ENCODE data around the gene TMC4.

The TMC4 gene

DNA sequence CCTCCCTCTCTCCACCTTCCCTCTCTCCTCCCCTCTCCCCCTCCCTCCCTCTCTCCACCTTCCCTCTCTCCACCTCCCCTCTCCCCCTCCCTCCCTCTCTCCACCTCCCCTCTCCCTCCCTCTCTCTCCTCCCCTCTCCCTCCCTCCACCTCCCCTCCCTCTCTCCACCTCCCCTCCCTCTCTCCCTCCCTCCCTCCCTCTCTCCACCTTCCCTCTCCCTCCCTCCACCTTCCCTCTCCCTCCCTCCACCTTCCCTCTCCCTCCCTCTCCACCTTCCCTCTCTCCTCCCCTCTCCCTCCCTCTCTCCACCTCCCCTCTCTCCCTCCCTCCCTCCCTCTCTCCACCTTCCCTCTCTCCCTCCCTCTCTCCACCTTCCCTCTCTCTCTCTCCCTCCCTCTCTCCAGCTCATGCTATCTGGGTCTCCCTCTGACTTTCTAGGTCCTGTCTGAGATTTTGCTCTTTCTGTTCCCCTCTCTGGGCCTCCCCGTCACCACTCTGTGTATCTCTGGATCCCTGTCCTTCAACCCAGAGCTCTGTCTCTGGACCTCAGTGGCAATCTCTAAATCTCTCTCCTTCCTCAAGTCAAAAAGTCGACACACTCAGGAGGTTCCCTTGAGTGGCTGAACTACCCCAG lies 38.9 kb downstream of the TMC4 start:
- intact Hi-C loops (cut with micrococcal nuclease): no loop called here
- no peaks in the 10 kb centered on the region for H3K9me3 Mint-ChIP-seq
- H3K27me3 Mint-ChIP-seq: peaks cover 9% of the 10 kb centered on the region
- no peak overlapping the region for H3K27ac Mint-ChIP-seq
- H3K4me3 Mint-ChIP-seq: no peak overlapping the region
- peaks cover 52% of the 10 kb centered on the region for H3K36me3 Mint-ChIP-seq (ENCODE audit: low read depth)
- H3K4me1 Mint-ChIP-seq (ENCODE audit: low read depth): peaks cover 20% of the 10 kb centered on the region

DNA sequence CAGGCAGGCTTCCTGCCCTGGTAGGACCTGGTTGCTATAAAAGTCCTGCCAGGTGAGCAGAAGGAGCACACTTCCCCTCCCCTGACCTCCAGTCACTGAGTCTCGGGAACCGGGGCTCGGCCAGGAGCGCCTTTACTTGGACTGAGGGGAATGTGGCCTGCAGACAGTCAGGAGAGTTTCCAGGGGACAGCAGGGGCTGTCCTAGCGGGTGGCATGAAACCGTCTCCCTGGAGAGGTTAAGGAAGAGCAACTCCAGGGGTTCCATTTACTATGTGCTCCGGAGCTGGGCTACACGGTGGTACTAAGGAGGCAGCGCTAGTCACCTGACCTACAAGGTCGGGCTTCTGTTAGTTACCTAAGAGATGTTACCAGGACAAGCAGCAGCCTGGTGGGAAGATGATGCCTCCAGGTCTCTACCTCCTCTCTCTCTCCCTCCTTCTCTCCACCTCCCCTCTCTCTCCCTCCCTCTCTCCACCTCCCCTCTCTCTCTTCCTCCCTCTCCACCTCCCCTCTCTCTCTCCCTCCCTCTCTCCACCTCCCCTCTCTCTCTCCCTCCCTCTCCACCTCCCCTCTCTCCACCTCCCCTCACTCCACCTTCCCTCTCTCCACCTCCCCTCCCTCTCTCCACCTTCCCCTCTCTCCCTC lies 39.5 kb downstream of the TMC4 start:
- H3K27ac Mint-ChIP-seq: no peak overlapping the region
- intact Hi-C loops (cut with micrococcal nuclease): no loop called here
- H3K36me3 Mint-ChIP-seq (ENCODE audit: low read depth): peaks cover 52% of the 10 kb centered on the region
- H3K9me3 Mint-ChIP-seq: no peaks in the 10 kb centered on the region
- peaks cover 14% of the 10 kb centered on the region for H3K4me1 Mint-ChIP-seq (ENCODE audit: low read depth)
- peaks cover 9% of the 10 kb centered on the region for H3K27me3 Mint-ChIP-seq
- no peak overlapping the region for H3K4me3 Mint-ChIP-seq

DNA sequence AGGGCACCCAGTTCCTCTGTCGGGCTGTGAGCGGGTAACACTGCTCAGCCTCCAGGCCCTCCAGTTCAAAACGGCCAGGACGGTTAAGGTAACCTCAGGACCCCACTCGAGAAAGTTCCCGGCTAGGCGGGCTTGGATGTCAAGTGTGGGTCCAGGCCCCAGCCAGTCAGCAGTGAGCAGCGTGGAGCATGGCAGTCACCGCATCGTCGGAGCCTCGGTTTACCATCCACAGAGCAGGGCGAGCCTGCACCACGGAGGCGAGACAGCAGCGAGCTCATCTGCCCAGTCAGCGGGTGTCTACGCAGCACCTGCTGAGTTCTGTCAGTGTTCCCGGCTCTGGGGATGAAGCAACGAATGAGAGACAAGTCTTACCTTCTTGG lies 43.4 kb downstream of the TMC4 start:
- Mint-ChIP-seq H3K4me1 (ENCODE audit: low read depth) (no peaks in the 10 kb centered on the region), H3K27me3 (peaks cover 5% of the 10 kb centered on the region), H3K4me3 (no peak overlapping the region), H3K9me3 (no peaks in the 10 kb centered on the region), H3K36me3 (ENCODE audit: low read depth) (peaks cover 81% of the 10 kb centered on the region), H3K27ac (no peak overlapping the region)
- intact Hi-C loops (cut with micrococcal nuclease): no loop called here

DNA sequence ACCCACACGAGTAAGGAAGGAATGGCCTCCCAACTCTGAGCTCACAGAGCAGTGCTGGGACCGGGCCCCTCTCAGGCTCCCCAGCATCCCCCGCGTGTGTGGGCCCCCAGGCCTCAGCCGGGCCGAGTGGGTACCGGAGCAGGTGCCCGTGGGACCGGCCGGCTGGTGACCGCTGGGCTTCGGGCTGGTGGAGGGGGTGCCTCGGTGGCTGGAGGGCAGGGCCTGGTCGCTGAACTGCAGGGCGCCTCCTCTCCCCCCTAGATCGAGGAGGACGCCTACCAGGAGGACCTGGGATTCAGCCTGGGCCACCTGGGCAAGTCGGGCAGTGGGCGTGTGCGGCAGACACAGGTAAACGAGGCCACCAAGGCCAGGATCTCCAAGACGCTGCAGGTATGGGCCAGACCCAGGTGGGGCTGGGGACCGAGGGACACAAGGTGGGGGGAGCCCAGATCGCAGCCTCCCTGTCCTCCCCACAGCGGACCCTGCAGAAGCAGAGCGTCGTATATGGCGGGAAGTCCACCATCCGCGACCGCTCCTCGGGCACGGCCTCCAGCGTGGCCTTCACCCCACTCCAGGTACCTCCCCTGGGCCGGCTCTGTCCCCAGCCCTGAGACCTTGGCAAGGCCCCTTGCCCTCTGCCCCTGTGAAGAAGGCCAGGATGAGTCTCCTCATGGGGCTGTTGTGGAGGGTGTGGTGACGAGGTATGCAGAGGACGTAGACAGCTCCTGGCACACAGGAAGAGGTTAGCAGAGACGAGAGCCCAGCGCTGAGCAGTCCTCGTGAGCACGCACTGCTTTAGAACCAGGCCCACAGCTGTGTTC lies 44.0 kb downstream of the TMC4 start:
- H3K4me3 Mint-ChIP-seq: no peak overlapping the region
- intact Hi-C loops (cut with micrococcal nuclease): no loop called here
- peaks cover 87% of the 10 kb centered on the region for H3K36me3 Mint-ChIP-seq (ENCODE audit: low read depth)
- H3K27ac Mint-ChIP-seq: no peak overlapping the region
- H3K9me3 Mint-ChIP-seq: no peaks in the 10 kb centered on the region
- no peaks in the 10 kb centered on the region for H3K4me1 Mint-ChIP-seq (ENCODE audit: low read depth)
- H3K27me3 Mint-ChIP-seq: no peaks in the 10 kb centered on the region

DNA sequence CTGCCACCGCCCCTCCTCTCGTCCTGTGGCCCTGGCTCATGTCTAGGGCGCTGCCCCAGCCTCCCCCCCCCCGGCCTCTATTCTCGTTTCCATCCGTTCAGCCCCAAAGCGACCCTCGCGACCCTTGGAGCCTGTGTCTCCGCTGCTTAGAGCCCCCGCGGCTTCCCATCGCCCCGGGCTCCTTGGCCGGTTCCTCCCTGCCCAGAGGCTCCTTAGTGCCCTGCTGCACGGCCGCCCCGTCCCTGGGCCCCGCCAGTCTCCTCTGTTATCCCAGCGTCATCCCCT lies 44.6 kb downstream of the TMC4 start:
- Mint-ChIP-seq H3K27me3 (no peaks in the 10 kb centered on the region), H3K36me3 (ENCODE audit: low read depth) (peaks cover 93% of the 10 kb centered on the region), H3K27ac (no peak overlapping the region), H3K4me1 (ENCODE audit: low read depth) (no peaks in the 10 kb centered on the region), H3K9me3 (no peaks in the 10 kb centered on the region), H3K4me3 (no peak overlapping the region)
- intact Hi-C loops (cut with micrococcal nuclease): no loop called here

DNA sequence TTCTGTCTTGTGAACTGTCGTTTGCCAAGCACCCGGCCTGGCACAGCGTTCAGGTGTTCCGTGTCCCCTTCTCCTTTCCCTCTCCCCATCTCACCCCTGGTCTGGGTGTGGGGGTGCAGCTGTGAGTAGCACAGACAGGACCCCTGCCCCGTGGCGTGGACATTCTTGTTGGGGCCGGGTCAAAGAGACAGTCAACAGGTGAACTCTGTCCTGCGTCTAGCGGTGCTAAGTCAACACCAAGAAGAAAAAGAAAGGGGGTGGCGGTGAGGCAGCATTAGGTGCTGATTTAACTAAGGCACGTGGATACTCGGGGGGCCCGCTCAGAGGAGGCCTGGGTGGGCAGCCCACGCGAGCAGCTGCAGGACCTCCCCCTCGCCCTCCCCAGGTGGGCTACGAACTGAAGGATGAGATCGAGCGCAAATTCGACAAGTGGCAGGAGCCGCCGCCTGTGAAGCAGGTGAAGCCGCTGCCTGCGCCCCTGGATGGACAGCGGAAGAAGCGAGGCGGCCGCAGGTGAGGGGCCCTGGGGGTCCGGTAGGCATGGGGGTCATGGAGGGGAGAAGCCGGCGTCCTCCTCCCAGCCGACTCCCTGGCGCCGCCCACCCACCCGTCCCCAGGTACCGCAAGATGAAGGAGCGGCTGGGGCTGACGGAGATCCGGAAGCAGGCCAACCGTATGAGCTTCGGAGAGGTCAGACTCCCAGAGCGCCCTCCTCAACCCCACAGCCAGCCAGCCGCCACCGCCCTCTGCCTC lies 45.1 kb downstream of the TMC4 start:
- H3K4me3 Mint-ChIP-seq: no peak overlapping the region
- H3K9me3 Mint-ChIP-seq: no peaks in the 10 kb centered on the region
- intact Hi-C loops (cut with micrococcal nuclease): no loop called here
- no peaks in the 10 kb centered on the region for H3K4me1 Mint-ChIP-seq (ENCODE audit: low read depth)
- H3K36me3 Mint-ChIP-seq (ENCODE audit: low read depth): peaks cover 94% of the 10 kb centered on the region
- no peaks in the 10 kb centered on the region for H3K27me3 Mint-ChIP-seq
- H3K27ac Mint-ChIP-seq: no peak overlapping the region

DNA sequence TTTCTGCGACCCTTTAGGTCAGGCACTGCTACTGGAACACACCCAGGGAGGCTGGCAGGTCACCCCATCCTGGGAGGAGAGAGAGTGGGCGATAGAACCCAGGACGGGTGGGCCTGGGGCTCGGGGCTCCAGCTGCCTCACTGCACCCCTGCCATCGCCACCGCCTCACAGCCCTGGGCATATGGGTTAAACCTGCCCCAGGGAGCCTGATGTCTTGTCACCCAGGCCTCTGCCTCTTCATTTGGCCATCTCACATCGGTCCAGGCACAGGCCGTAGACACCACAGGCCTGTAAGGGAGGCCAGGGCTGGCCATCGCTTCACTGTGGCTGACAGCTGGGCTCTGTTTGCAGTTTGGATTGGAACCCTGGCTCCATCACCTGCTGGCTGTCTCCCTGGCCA lies 47.2 kb downstream of the TMC4 start:
- Mint-ChIP-seq H3K4me3 (no peak overlapping the region), H3K27ac (no peak overlapping the region), H3K9me3 (no peaks in the 10 kb centered on the region), H3K36me3 (ENCODE audit: low read depth) (peaks cover 98% of the 10 kb centered on the region), H3K27me3 (no peaks in the 10 kb centered on the region), H3K4me1 (ENCODE audit: low read depth) (no peaks in the 10 kb centered on the region)
- intact Hi-C loops (cut with micrococcal nuclease): no loop called here

- intact Hi-C loops (cut with micrococcal nuclease): no loop called here
- H3K36me3 Mint-ChIP-seq (ENCODE audit: low read depth): peaks cover 100% of the 10 kb centered on the region
- no peaks in the 10 kb centered on the region for H3K27me3 Mint-ChIP-seq
- H3K4me1 Mint-ChIP-seq (ENCODE audit: low read depth): no peaks in the 10 kb centered on the region
- H3K4me3 Mint-ChIP-seq: no peak overlapping the region
- H3K9me3 Mint-ChIP-seq: no peaks in the 10 kb centered on the region
- no peak overlapping the region for H3K27ac Mint-ChIP-seq
These were observed 48.6 kb downstream of the TMC4 start for GRCh38 chr19:54124393-54124792.

DNA sequence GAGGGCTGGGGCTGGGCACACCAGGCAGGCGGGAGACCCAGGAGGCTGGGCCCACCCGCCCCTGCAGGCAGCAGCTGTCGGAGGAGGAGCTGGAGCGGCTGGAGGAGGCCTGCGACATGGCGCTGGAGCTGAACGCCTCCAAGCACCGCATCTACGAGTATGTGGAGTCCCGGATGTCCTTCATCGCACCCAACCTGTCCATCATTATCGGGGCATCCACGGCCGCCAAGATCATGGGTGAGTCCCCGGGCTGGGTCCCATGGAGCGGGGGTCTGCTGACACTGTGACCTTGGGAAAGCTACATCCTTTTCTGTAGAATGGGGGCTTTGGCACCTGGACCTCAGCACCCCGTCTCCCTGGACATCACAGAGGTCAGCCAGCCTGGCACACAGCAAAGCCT lies 49.3 kb downstream of the TMC4 start:
- peaks cover 100% of the 10 kb centered on the region for H3K36me3 Mint-ChIP-seq (ENCODE audit: low read depth)
- no peaks in the 10 kb centered on the region for H3K4me1 Mint-ChIP-seq (ENCODE audit: low read depth)
- H3K27ac Mint-ChIP-seq: no peak overlapping the region
- no peaks in the 10 kb centered on the region for H3K9me3 Mint-ChIP-seq
- H3K27me3 Mint-ChIP-seq: no peaks in the 10 kb centered on the region
- no peak overlapping the region for H3K4me3 Mint-ChIP-seq
- intact Hi-C loops (cut with micrococcal nuclease): no loop called here

DNA sequence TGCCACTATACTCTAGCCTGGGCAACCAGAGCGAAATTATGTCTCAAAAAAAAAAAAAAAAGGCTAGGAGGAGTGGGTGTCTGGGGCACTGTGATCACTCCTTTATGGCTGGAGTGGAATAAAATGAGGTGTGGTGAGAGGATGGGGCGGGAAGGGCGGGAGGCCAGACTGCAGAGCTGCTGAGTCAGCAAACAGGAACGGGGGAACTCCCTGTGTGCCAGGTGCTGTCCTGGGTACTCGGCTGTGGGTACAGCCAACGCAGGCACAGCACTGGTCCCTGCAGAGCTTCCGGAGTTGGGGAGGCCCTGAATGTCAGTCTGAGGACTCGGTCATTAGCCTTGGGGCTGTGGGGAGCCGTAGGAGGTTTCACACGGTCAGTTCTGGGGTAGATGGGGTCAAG lies 51.7 kb downstream of the TMC4 start:
- Mint-ChIP-seq H3K36me3 (ENCODE audit: low read depth) (peaks cover 86% of the 10 kb centered on the region), H3K9me3 (no peaks in the 10 kb centered on the region), H3K4me1 (ENCODE audit: low read depth) (peaks cover 14% of the 10 kb centered on the region), H3K27me3 (no peaks in the 10 kb centered on the region), H3K27ac (no peak overlapping the region), H3K4me3 (no peak overlapping the region)
- intact Hi-C loops (cut with micrococcal nuclease): no loop called here

DNA sequence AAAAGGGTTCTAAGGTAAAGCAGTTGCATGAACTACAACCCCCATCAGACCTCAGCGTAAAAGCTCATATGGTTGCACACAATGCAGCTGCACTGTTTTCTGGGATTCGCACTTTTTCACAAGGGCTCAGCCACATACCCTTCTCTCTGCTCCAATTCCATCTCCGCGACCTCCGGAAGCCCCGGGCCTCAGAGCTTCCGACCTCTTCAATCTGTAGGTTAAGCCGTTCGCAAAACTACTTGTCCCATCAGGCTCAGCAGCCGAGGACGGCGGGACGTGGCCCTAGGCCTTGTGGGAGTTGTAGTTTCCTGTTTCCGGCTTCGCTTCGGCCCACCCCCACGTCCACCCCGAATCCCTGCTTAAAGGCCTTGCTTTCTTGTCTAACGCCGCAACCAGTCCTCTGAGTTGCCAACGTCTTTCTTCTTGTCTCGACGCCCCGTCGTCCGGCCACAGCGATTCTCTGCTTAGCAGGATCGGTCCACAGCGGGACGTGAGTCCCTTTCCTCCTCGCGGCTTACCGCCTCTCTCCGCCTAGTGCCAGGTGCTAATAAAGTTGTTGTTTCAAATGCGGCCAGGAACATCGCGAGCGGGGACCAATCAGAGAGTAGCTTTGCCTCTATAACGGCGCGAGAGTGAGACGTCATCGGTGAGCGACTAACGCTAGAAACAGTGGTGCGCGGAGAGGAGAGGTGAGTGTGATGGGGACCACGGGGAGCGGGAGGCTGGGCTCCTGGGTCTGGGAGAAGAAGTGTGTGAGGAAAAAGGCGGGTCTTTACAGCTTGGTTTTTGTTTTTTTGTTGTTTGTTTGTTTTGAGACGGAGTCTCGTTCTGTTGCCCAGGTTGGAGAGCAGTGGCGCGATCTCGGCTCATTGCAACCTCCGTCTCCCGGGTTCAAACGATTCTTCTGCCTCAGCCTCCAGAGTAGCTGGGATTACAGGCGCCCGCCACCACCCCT lies 57.6 kb downstream of the TMC4 start, which contains the start of the genes PRPF31 and TFPT:
Gene PRPF31 (plus strand): TSS at position 646 of the 955 bp plus-strand sequence. CDS start 2,525 bp downstream, outside the sequence.
Gene TFPT (minus strand): TSS at position 549 of the 955 bp plus-strand sequence. CDS start 388 bp downstream, at position 161.
- Mint-ChIP-seq H3K4me3 (peak within 1 kb of the TSS; percentile 85), H3K9me3 (no peaks in the 10 kb centered on the region), H3K27me3 (no peaks in the 10 kb centered on the region), H3K36me3 (ENCODE audit: low read depth) (peaks cover 82% of the 10 kb centered on the region), H3K4me1 (ENCODE audit: low read depth) (peaks cover 48% of the 10 kb centered on the region), H3K27ac (peak within 1 kb of the TSS; percentile 94)
- intact Hi-C loops (cut with micrococcal nuclease): loop anchor here (1.0 kb wide), 1 partner anchor 13 kb away; the partner anchor contains the start of gene NDUFA3

GRCh38 chr19:54114340-54115108 lies 58.4 kb downstream of the TMC4 start:
- Mint-ChIP-seq H3K9me3 (no peaks in the 10 kb centered on the region), H3K27ac (peak overlapping the region; percentile 94), H3K4me1 (ENCODE audit: low read depth) (peaks cover 55% of the 10 kb centered on the region), H3K27me3 (no peaks in the 10 kb centered on the region), H3K4me3 (peak overlapping the region; percentile 85), H3K36me3 (ENCODE audit: low read depth) (peaks cover 82% of the 10 kb centered on the region)
- intact Hi-C loops (cut with micrococcal nuclease): loop anchor here (1.0 kb wide), 1 partner anchor 12 kb away; the partner anchor contains the start of gene NDUFA3

All from dendritic cell treated with granulocyte-macrophage colony-stimulating factor and Interleukin-4, amounts not matched to agents 40 ng/mL and 50 ng/mL, for 4 days (primary cell).